SK-N-SH (cell line): Measurements from ENCODE around the gene PNMA6E. TPM values are rescaled to one million over a fixed set of nuclear protein-coding genes. Genes with fewer than 3 reads are reported as not detected.

Experiments
- CTCF ChIA-PET: fragments of 300-600, 350-600 bp; formaldehyde crosslinking; extraction: SDS; loops from one replicate; lab custom pipeline; 2021; lab: Yijun Ruan, JAX
- POLR2A ChIA-PET: fragments of 350-600 bp; sonication (Branson Sonifier 250); formaldehyde crosslinking; extraction: SDS; loops from one replicate; lab custom pipeline; 2020; ENCODE audit warnings: antibody characterized with exemption, inconsistent platforms; lab: Yijun Ruan, JAX
- DNase-seq: peaks from one replicate; pipeline ENCODE4 v3.0.0; 2012
- H2AFZ ChIP-seq: fragments of 200-600 bp; sonication (generic); 2 replicates; pipeline ENCODE4 v1.8.1; 2016; ENCODE audit warnings: antibody characterized with exemption, mild to moderate bottlenecking, low read depth
- H3F3A ChIP-seq: fragments of 200-600 bp; sonication (generic); replicated peaks from 2 replicates; pipeline ENCODE3; 2016; ENCODE audit warnings: antibody characterized with exemption, mild to moderate bottlenecking; ENCODE audit not compliant: insufficient read depth
- H3K27ac ChIP-seq, 2 experiments: fragments of 200-500 bp in 1 of 2; fragments of 200-600 bp in 1 of 2; sonication (Bioruptor generic) in 1 of 2; sonication (generic), shearing (Covaris generic) in 1 of 2; 2 replicates each; pipeline versions ENCODE4 v1.5.1 to v1.6.1; 2014 to 2016; ENCODE audit warnings: low read depth in 2 of 2, inconsistent platforms in 1 of 2, low read length in 1 of 2, mild to moderate bottlenecking in 1 of 2, mixed read lengths in 1 of 2
- H3K27me3 ChIP-seq: fragments of 200-600 bp; sonication (generic), shearing (Covaris generic); 2 replicates; pipeline ENCODE4 v1.6.1; 2016; ENCODE audit warnings: mixed run types; ENCODE audit not compliant: insufficient read depth
- H3K36me3 ChIP-seq, 2 experiments: fragments of 200-500 bp in 1 of 2; fragments of 200-600 bp in 1 of 2; sonication (Bioruptor generic) in 1 of 2; sonication (generic) in 1 of 2; replicated peaks in 1 of 2; 2 replicates each; pipeline versions ENCODE3 to v1.5.1; 2014 to 2016; ENCODE audit warnings: low read length in 1 of 2, mild to moderate bottlenecking in 1 of 2; ENCODE audit not compliant: insufficient read depth in 2 of 2, control insufficient read depth in 1 of 2
- H3K4me1 ChIP-seq, 2 experiments: fragments of 200-500 bp in 1 of 2; fragments of 200-600 bp in 1 of 2; sonication (Bioruptor generic) in 1 of 2; sonication (generic), shearing (Covaris generic) in 1 of 2; 2 replicates each; pipeline versions ENCODE4 v1.5.1 to v1.6.1; 2014 to 2016; ENCODE audit warnings: low read depth in 1 of 2, low read length in 1 of 2, mixed run types in 1 of 2; ENCODE audit not compliant: insufficient read depth in 2 of 2, control insufficient read depth in 1 of 2
- H3K4me2 ChIP-seq: fragments of 200-600 bp; sonication (generic), shearing (Covaris generic); 2 replicates; pipeline ENCODE4 v1.6.1; 2017; ENCODE audit warnings: mixed run types
- H3K4me3 ChIP-seq, 2 experiments: fragments of 200-500 bp in 1 of 2; fragments of 200-600 bp in 1 of 2; sonication (Bioruptor generic) in 1 of 2; sonication (generic), shearing (Covaris generic) in 1 of 2; 2 replicates each; pipeline versions ENCODE4 v1.5.1 to v1.8.1; 2014 to 2016; ENCODE audit warnings: low read depth in 2 of 2, inconsistent platforms in 1 of 2, low read length in 1 of 2, mild to moderate bottlenecking in 1 of 2, mixed read lengths in 1 of 2, moderate library complexity in 1 of 2
- H3K79me2 ChIP-seq: fragments of 200-600 bp; sonication (generic); 2 replicates; pipeline ENCODE4 v1.8.1; 2017; ENCODE audit warnings: mild to moderate bottlenecking; ENCODE audit not compliant: insufficient read depth
- H3K9ac ChIP-seq: fragments of 200-600 bp; sonication (generic); 2 replicates; pipeline ENCODE4 v1.6.1; 2017; ENCODE audit warnings: mixed run types
- H3K9me2 ChIP-seq: fragments of 200-600 bp; sonication (generic); 2 replicates; pipeline ENCODE4 v1.6.1; 2017; ENCODE audit warnings: mixed run types
- H3K9me3 ChIP-seq: fragments of 200-600 bp; sonication (generic); 2 replicates; pipeline ENCODE4 v1.6.1; 2017; ENCODE audit warnings: mixed run types, mild to moderate bottlenecking, moderate library complexity
- H4K20me1 ChIP-seq: fragments of 200-600 bp; sonication (generic); 2 replicates; pipeline ENCODE4 v1.6.1; 2017; ENCODE audit warnings: mild to moderate bottlenecking, mixed run types; ENCODE audit not compliant: insufficient read depth
- EP300 ChIP-seq, 2 experiments: IDR thresholded peaks; 2 replicates each; pipeline versions ENCODE4 v1.4.0 to v1.6.1; 2012; ENCODE audit warnings: borderline replicate concordance in 1 of 2, low read depth in 1 of 2, low read length in 1 of 2
- EZH2phosphoT487 ChIP-seq: fragments of 200-600 bp; sonication (generic); IDR thresholded peaks from 2 replicates; pipeline ENCODE4 v1.6.1; 2017; ENCODE audit warnings: low read depth, mixed run types, mild to moderate bottlenecking, antibody characterized with exemption, moderate library complexity, borderline replicate concordance
- FOSL2 ChIP-seq: IDR thresholded peaks from 2 replicates; pipeline ENCODE4 v1.4.0; 2012; ENCODE audit warnings: low read depth, mild to moderate bottlenecking, moderate library complexity, borderline replicate concordance
- FOXM1 ChIP-seq: IDR thresholded peaks from 2 replicates; pipeline ENCODE4 v1.4.0; 2012; ENCODE audit warnings: low read depth, mild to moderate bottlenecking
- NFIC ChIP-seq: IDR thresholded peaks from 2 replicates; pipeline ENCODE4 v1.4.0; 2012; ENCODE audit warnings: borderline replicate concordance
- NRF1 ChIP-seq: IDR thresholded peaks from 2 replicates; pipeline ENCODE4 v1.6.1; 2012; ENCODE audit warnings: low read depth, mild to moderate bottlenecking, low read length
- RCOR1 ChIP-seq: fragments of 150-350 bp; IDR thresholded peaks from 2 replicates; pipeline ENCODE4 v1.6.1; 2017; ENCODE audit warnings: antibody characterized with exemption, low read length
- SIN3A ChIP-seq: IDR thresholded peaks from 2 replicates; pipeline ENCODE4 v1.6.1; 2012; ENCODE audit warnings: low read depth, mild to moderate bottlenecking, low read length, moderate library complexity, borderline replicate concordance
- SMC3 ChIP-seq: IDR thresholded peaks from 2 replicates; pipeline ENCODE4 v1.6.1; 2012; ENCODE audit warnings: low read depth, low read length, improper control_type of control experiment
- TCF12 ChIP-seq: IDR thresholded peaks from 2 replicates; pipeline ENCODE4 v1.4.0; 2012
- YY1 ChIP-seq: IDR thresholded peaks from 2 replicates; pipeline ENCODE4 v1.4.0; 2012; ENCODE audit warnings: low read depth, mild to moderate bottlenecking
- WGBS: methylation state at CpG from one replicate; pipeline ENCODE4 v1.1.6; 2017; ENCODE audit warnings: low lambda C conversion rate; 5-methylcytosine and 5-hydroxymethylcytosine counted together
- polyA plus RNA-seq, 3 experiments: library from polyadenylated mRNA; depleted of rRNA; stranded (reverse); fragments of >200 nt; gene quantifications; 2 replicates each; pipeline ENCODE4 v1.2.3, GENCODE V29; 2012
- TF ChIP-seq, protein P1 (sequence below): IDR thresholded peaks from 2 replicates; pipeline ENCODE4 v1.4.0; 2012; ENCODE audit warnings: low read depth, borderline replicate concordance
- TF ChIP-seq, protein P2 (sequence below): IDR thresholded peaks from 2 replicates; pipeline ENCODE4 v1.4.0; 2012; ENCODE audit warnings: low read depth
- TF ChIP-seq, protein P3 (sequence below): IDR thresholded peaks from 2 replicates; pipeline ENCODE4 v1.6.1; 2012; ENCODE audit warnings: mild to moderate bottlenecking, low read depth, low read length, moderate library complexity
- TF ChIP-seq, protein P4 (sequence below): IDR thresholded peaks from 2 replicates; pipeline ENCODE4 v1.4.0; 2012; ENCODE audit warnings: low read depth, borderline replicate concordance

The PNMA6E gene
- polyA plus RNA-seq, 1 of the 3 experiments (the other 2 are of a cell fraction) = not detected

DNA sequence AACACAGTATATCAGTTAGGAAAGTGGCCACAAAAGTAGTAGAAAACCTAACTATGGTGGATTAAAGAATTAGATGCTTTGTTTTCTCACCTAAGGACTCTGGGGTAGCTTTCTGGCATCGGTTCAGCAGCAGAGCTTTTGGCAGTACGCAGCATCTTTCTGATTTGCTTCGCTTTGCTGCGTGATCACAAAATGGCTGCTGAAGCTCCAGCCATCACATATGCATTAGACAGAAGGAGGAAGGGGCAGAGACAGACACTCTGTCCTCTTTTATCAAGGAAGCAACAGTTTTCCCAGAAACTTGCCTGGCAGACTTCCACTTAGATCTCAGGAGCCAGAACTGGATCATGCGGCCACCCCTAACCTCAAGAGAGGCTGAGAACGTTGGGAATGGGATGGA, 29.6 kb upstream of the PNMA6E start:
- TF ChIP-seq EZH2phosphoT487 = no peak
- no peak for TF ChIP-seq SIN3A
- TF ChIP-seq FOXM1 = no peak
- TF ChIP-seq, protein P1, sequence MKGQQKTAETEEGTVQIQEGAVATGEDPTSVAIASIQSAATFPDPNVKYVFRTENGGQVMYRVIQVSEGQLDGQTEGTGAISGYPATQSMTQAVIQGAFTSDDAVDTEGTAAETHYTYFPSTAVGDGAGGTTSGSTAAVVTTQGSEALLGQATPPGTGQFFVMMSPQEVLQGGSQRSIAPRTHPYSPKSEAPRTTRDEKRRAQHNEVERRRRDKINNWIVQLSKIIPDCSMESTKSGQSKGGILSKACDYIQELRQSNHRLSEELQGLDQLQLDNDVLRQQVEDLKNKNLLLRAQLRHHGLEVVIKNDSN = no peak
- TF ChIP-seq NFIC = no peak
- Histone ChIP-seq H3K79me2 (no peaks in the 10 kb centered on the region), H3K4me3 (no peak overlapping the region), H3F3A (no peaks in the 10 kb centered on the region), H3K27ac (no peak overlapping the region), H3K9me2 (no peaks in the 10 kb centered on the region), H4K20me1 (no peaks in the 10 kb centered on the region), H3K4me2 (no peak overlapping the region), H3K9me3 (no peaks in the 10 kb centered on the region), H2AFZ (no peak overlapping the region), H3K36me3 (no peaks in the 10 kb centered on the region), H3K9ac (no peak overlapping the region), H3K4me1 (no peaks in the 10 kb centered on the region), H3K27me3 (peaks cover 42% of the 10 kb centered on the region; the same call in 1 of the 2 replicates)
- DNase-seq = no peak
- WGBS = 48% methylated on average over 6 of the region's 6 CpGs
- POLR2A ChIA-PET = no interaction called here
- CTCF ChIA-PET = no interaction called here

DNA sequence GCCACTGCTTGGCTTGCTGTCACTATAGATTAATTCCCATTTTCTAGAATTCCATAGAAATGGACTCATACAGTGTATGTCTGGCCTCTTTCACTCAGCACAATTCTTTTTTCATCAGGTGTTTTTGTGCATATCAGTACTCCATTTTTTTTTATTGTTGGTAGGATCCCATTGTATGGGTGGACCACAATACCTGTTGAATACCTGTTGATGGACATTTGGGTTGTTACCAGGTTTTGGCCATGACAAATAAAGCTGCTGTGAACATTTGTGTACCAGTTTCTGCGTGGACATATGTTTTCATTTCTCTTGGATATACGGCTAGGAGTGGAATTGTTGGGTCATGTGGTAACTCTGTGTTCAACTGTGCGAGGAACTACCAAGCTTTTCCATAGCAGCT, 25.1 kb upstream of the PNMA6E start:
- no peak overlapping the region for H3K4me2 ChIP-seq
- H2AFZ ChIP-seq = no peak overlapping the region
- no peaks in the 10 kb centered on the region for H3K79me2 ChIP-seq
- no peaks in the 10 kb centered on the region for H3F3A ChIP-seq
- no peak for DNase-seq
- H3K4me1 ChIP-seq = no peaks in the 10 kb centered on the region
- H3K4me3 ChIP-seq = no peak overlapping the region
- WGBS = 30% methylated on average over 3 of the region's 3 CpGs
- no peaks in the 10 kb centered on the region for H4K20me1 ChIP-seq
- POLR2A ChIA-PET = no interaction called here
- H3K27me3 ChIP-seq = peaks cover 17% of the 10 kb centered on the region; the same call in 1 of the 2 replicates
- H3K9me3 ChIP-seq = no peaks in the 10 kb centered on the region
- TF ChIP-seq NFIC (no peak), EZH2phosphoT487 (no peak), NRF1 (no peak), SIN3A (no peak), YY1 (no peak), FOXM1 (no peak), SMC3 (no peak)
- H3K27ac ChIP-seq = no peak overlapping the region
- no peaks in the 10 kb centered on the region for H3K9me2 ChIP-seq
- H3K9ac ChIP-seq = no peak overlapping the region
- H3K36me3 ChIP-seq = no peaks in the 10 kb centered on the region
- CTCF ChIA-PET = no interaction called here

DNA sequence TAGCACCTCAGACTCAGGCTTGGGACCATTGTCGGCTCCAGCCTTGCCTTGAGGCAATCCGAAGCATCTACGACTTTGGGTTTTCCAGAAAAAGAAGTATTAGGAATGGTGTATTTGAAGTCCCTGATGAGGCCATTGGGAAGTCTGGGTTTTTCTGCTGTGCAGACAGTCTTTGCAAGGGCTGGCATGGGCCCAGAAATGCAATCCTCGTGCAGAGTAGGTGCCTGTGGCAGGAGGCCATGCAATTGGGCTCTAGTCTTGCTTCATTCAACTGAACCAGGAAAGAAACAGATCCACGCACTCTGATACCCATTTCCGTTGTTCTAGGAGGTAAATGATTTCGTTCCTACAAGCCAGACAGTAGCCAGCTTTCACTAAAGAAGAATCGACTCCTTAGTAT, 22.5 kb upstream of the PNMA6E start:
- Histone ChIP-seq H3K4me1 (no peaks in the 10 kb centered on the region), H3K79me2 (no peaks in the 10 kb centered on the region), H3K27me3 (peaks cover 12% of the 10 kb centered on the region; the same call in 1 of the 2 replicates), H3K9me2 (no peaks in the 10 kb centered on the region), H3K9me3 (no peaks in the 10 kb centered on the region), H3K27ac (no peak overlapping the region), H3F3A (no peaks in the 10 kb centered on the region), H3K4me3 (no peak overlapping the region), H3K4me2 (no peak overlapping the region), H3K9ac (no peak overlapping the region), H2AFZ (no peak overlapping the region), H4K20me1 (no peaks in the 10 kb centered on the region), H3K36me3 (no peaks in the 10 kb centered on the region)
- no peak for DNase-seq
- 31% methylated on average over 8 of the region's 8 CpGs for WGBS
- CTCF ChIA-PET = interaction anchor here (1.4 kb wide), 1 partner anchor 15 kb away, joined by 3 read pairs; no protein-coding TSS in a partner anchor
- POLR2A ChIA-PET = no interaction called here
- no peak for TF ChIP-seq RCOR1
- TF ChIP-seq SMC3 = no peak
- TF ChIP-seq, protein P2, sequence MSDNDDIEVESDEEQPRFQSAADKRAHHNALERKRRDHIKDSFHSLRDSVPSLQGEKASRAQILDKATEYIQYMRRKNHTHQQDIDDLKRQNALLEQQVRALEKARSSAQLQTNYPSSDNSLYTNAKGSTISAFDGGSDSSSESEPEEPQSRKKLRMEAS = no peak
- TF ChIP-seq NFIC = no peak
- TF ChIP-seq YY1 = no peak
- TF ChIP-seq, protein P3, sequence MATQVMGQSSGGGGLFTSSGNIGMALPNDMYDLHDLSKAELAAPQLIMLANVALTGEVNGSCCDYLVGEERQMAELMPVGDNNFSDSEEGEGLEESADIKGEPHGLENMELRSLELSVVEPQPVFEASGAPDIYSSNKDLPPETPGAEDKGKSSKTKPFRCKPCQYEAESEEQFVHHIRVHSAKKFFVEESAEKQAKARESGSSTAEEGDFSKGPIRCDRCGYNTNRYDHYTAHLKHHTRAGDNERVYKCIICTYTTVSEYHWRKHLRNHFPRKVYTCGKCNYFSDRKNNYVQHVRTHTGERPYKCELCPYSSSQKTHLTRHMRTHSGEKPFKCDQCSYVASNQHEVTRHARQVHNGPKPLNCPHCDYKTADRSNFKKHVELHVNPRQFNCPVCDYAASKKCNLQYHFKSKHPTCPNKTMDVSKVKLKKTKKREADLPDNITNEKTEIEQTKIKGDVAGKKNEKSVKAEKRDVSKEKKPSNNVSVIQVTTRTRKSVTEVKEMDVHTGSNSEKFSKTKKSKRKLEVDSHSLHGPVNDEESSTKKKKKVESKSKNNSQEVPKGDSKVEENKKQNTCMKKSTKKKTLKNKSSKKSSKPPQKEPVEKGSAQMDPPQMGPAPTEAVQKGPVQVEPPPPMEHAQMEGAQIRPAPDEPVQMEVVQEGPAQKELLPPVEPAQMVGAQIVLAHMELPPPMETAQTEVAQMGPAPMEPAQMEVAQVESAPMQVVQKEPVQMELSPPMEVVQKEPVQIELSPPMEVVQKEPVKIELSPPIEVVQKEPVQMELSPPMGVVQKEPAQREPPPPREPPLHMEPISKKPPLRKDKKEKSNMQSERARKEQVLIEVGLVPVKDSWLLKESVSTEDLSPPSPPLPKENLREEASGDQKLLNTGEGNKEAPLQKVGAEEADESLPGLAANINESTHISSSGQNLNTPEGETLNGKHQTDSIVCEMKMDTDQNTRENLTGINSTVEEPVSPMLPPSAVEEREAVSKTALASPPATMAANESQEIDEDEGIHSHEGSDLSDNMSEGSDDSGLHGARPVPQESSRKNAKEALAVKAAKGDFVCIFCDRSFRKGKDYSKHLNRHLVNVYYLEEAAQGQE = no peak
- no peak for TF ChIP-seq NRF1
- no peak for TF ChIP-seq FOSL2
- TF ChIP-seq EP300 (IDR thresholded peaks at IDR 0.05; ENCODE audit: borderline replicate concordance in 1 of 2, low read depth in 1 of 2, low read length in 1 of 2) = no peak
- TF ChIP-seq, protein P4, sequence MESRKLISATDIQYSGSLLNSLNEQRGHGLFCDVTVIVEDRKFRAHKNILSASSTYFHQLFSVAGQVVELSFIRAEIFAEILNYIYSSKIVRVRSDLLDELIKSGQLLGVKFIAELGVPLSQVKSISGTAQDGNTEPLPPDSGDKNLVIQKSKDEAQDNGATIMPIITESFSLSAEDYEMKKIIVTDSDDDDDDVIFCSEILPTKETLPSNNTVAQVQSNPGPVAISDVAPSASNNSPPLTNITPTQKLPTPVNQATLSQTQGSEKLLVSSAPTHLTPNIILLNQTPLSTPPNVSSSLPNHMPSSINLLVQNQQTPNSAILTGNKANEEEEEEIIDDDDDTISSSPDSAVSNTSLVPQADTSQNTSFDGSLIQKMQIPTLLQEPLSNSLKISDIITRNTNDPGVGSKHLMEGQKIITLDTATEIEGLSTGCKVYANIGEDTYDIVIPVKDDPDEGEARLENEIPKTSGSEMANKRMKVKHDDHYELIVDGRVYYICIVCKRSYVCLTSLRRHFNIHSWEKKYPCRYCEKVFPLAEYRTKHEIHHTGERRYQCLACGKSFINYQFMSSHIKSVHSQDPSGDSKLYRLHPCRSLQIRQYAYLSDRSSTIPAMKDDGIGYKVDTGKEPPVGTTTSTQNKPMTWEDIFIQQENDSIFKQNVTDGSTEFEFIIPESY = no peak
- no peak for TF ChIP-seq TCF12
